GM23248 (cell line): ENCODE data around the gene ZNRF2.

ENCODE experiments used
- EZH2 ChIP-seq: fragments of 200-600 bp; sonication (generic); IDR thresholded peaks from 2 replicates; pipeline ENCODE4 v1.6.1; 2018; ENCODE audit warnings: antibody characterized with exemption, mild to moderate bottlenecking; ENCODE audit not compliant: insufficient read depth, poor library complexity, severe bottlenecking
- EZH2phosphoT487 ChIP-seq: fragments of 200-600 bp; sonication (generic); IDR thresholded peaks from 2 replicates; pipeline ENCODE4 v1.6.1; 2018; ENCODE audit warnings: antibody characterized with exemption, moderate library complexity, mild to moderate bottlenecking, low read depth; ENCODE audit not compliant: insufficient read depth

GRCh38 chr7:30395676-30396075 lies 111.3 kb downstream of the ZNRF2 start:
- no peak for TF ChIP-seq EZH2
- no peak for TF ChIP-seq EZH2phosphoT487
